Measurements from ENCODE around the gene PLA2G4B.

The PLA2G4B gene

GRCh38 chr15:41838400-41838897 is at the start of gene PLA2G4B:
Gene PLA2G4B (plus strand): TSS chr15:41838847. CDS start chr15:41838914, 67 bp downstream.
- no peak for DNase-seq

GRCh38 chr15:41789236-41789635 is 49.4 kb upstream of the PLA2G4B start:
- no peak for DNase-seq

- no peak for DNase-seq
Measured at GRCh38 chr15:41789662-41790061, 49.0 kb upstream of the PLA2G4B start.

GRCh38 chr15:41790169-41790568 is 48.5 kb upstream of the PLA2G4B start:
- no peak for DNase-seq

- no peak for DNase-seq
Measured at GRCh38 chr15:41790756-41791546, 47.7 kb upstream of the PLA2G4B start.

- no peak for DNase-seq
Measured at GRCh38 chr15:41791547-41791937, 47.1 kb upstream of the PLA2G4B start.

GRCh38 chr15:41792000-41792637 is 46.5 kb upstream of the PLA2G4B start:
- no peak for DNase-seq

GRCh38 chr15:41794081-41794480 is 44.6 kb upstream of the PLA2G4B start:
- no peak for DNase-seq

GRCh38 chr15:41795996-41796856 is 42.4 kb upstream of the PLA2G4B start:
- DNase-seq: no peak

GRCh38 chr15:41797201-41797944 is 41.3 kb upstream of the PLA2G4B start:
- no peak for DNase-seq

GRCh38 chr15:41798607-41799487 is 39.8 kb upstream of the PLA2G4B start:
- no peak for DNase-seq

- no peak for DNase-seq
Measured at GRCh38 chr15:41799488-41799805, 39.2 kb upstream of the PLA2G4B start.

GRCh38 chr15:41801185-41801584 is 37.5 kb upstream of the PLA2G4B start:
- DNase-seq: no peak

- no peak for DNase-seq
Measured at GRCh38 chr15:41801850-41802455, 36.7 kb upstream of the PLA2G4B start.

GRCh38 chr15:41804361-41804760 is 34.3 kb upstream of the PLA2G4B start:
- no peak for DNase-seq

GRCh38 chr15:41804916-41805666 is 33.6 kb upstream of the PLA2G4B start:
- DNase-seq: no peak

- DNase-seq: no peak
Measured at GRCh38 chr15:41805711-41806110, 32.9 kb upstream of the PLA2G4B start.

GRCh38 chr15:41806291-41807181 is 32.1 kb upstream of the PLA2G4B start:
- no peak for DNase-seq

- DNase-seq: no peak
Measured at GRCh38 chr15:41809121-41809520, 29.5 kb upstream of the PLA2G4B start.

Measured in midbrain (tissue), 1 donor.